Lower leg skin (tissue), 4 donors: ENCODE data around the gene PICALM. TPM values are rescaled to one million over a fixed set of nuclear protein-coding genes. Genes with fewer than 3 reads are reported as not detected.
"Not testable (repeated sequence)": the region's sequence is repeated elsewhere in the genome, so short reads cannot be mapped to it uniquely, and the experiment has no call there.

ENCODE experiments used
- DNase-seq, 2 donors: peaks; one replicate each; pipeline ENCODE4 v3.0.0-alpha.2; 2019; ENCODE audit warnings: low spot score in 2 of 2
- H3K4me3 ChIP-seq: fragments of 200-600 bp; sonication (generic); 2 replicates; pipeline ENCODE4 v1.5.1; 2017; ENCODE audit warnings: mild to moderate bottlenecking, low read depth; ENCODE audit not compliant: poor library complexity, severe bottlenecking
- POLR2A ChIP-seq, 2 donors: fragments of 450-650 bp; IDR thresholded peaks; one replicate each; pipeline ENCODE4 v1.6.1; 2016 to 2017; ENCODE audit warnings: antibody characterized with exemption in 2 of 2, mild to moderate bottlenecking in 1 of 2, moderate library complexity in 1 of 2
- WGBS, 2 donors: methylation state at CpG; one replicate each; pipeline ENCODE4 v1.1.5; 2018; 5-methylcytosine and 5-hydroxymethylcytosine counted together
- intact Hi-C: fragments of 100-400 bp; cut with DNase I; formaldehyde crosslinking; loops from one replicate; pipeline ENCODE4 v1.15.0; 2023; ENCODE audit warnings: low total_unique reads
- total RNA-seq, 4 donors: library from RNA; depleted of rRNA; stranded (reverse); fragments of >200 nt; gene quantifications; one replicate each; pipeline ENCODE4 v1.1.0, GENCODE V29; 2016
- TF ChIP-seq, protein P1 (sequence below), 3 donors: fragments of 450-650 bp; IDR thresholded peaks; one replicate each; pipeline ENCODE4 v1.5.1; 2016; ENCODE audit warnings: antibody characterized with exemption in 3 of 3, mild to moderate bottlenecking in 3 of 3, moderate library complexity in 2 of 3

PICALM gene
- total RNA-seq, 4 donors from 2014 or later, result 158 to 198 (median 178) TPM

DNA sequence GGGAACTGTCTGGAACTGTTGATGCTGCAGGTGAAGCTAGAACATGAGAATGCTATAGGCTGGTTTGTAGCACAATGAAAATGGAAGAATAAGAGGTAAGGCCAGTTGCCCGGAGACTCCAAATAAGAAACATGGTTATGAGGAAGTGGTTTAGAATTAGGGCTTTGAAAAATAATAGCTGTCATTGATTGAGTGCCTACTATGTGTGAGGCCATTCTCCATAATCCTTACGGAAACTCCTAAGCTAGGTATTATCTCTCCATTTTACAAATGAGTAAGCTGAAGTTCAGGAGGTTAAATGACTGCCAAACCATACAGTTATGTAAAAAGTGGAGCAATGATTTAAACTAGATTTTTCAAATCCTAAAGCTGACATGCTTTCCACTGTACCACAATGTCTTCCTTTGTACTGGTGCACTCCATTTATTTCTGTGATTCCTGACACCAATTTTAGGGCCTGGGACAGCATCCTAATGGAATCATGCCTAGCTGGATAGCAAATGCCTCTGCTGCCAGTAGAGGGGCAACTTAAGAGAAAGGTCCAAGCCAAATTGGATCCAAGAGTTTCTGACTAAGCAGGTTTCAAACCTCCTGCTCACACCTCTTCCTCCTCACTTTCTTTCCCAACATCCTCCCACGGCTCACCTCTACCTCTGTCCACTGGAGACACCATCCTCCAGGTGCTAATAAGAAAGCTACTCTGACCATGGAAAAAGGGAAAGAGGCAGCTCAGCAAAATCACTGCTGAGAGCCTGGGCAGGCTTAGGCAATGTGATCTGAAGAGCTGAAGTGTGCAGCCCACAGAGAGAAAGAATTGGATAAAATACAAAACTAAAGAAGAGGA is 46.9 kb upstream of the PICALM start:
- no peak for DNase-seq
- TF ChIP-seq POLR2A (IDR thresholded peaks at IDR 0.05), result no peak
- TF ChIP-seq, protein P1, sequence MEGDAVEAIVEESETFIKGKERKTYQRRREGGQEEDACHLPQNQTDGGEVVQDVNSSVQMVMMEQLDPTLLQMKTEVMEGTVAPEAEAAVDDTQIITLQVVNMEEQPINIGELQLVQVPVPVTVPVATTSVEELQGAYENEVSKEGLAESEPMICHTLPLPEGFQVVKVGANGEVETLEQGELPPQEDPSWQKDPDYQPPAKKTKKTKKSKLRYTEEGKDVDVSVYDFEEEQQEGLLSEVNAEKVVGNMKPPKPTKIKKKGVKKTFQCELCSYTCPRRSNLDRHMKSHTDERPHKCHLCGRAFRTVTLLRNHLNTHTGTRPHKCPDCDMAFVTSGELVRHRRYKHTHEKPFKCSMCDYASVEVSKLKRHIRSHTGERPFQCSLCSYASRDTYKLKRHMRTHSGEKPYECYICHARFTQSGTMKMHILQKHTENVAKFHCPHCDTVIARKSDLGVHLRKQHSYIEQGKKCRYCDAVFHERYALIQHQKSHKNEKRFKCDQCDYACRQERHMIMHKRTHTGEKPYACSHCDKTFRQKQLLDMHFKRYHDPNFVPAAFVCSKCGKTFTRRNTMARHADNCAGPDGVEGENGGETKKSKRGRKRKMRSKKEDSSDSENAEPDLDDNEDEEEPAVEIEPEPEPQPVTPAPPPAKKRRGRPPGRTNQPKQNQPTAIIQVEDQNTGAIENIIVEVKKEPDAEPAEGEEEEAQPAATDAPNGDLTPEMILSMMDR (IDR thresholded peaks at IDR 0.05), result no peak
- 70 to 74% methylated on average over 3 of the region's 3 CpGs for WGBS, 2 donors
- no peak overlapping the region for H3K4me3 ChIP-seq
- intact Hi-C loops, result no loop called here

DNA sequence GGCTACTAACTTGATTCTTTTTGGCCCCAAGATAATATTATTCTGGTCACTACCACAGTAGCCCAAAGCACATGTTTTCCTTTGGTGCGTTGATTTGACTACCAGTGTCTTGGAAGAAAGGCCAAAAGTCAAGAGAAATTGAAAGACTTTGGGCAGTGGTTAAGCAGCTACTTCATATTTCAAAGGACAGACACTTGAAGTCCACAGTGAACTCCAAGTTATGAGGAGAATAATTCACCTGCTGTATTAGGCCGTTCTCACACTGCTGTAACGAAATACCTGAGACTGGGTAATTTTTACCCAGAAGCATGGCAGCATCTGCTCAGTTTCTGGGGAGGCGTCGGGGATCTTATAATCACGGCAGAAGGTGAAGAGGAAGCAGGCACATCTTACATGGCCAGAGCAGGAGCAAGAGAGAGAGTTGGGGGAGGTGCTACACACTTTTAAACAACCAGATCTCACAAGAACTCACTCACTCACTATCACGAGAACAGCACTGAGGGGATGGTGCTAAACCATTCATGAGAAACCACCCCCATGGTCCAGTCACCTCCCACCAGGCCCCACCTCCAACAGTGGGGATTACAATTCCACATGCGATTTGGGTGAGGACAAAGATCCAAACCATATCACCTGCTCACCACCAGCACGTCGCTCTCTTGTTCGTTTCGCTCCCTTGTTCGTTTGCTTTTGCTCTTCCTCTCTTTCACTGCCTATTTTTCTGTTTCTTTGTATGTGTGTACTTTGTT is 40.2 kb upstream of the PICALM start:
- no peak for DNase-seq
- H3K4me3 ChIP-seq, result no peak overlapping the region
- WGBS, 2 donors, result 89 to 96% methylated on average over 13 of the region's 13 CpGs
- TF ChIP-seq, protein P1 (IDR thresholded peaks at IDR 0.05), result no peak
- TF ChIP-seq POLR2A (IDR thresholded peaks at IDR 0.05), result no peak
- intact Hi-C loops, result no loop called here

DNA sequence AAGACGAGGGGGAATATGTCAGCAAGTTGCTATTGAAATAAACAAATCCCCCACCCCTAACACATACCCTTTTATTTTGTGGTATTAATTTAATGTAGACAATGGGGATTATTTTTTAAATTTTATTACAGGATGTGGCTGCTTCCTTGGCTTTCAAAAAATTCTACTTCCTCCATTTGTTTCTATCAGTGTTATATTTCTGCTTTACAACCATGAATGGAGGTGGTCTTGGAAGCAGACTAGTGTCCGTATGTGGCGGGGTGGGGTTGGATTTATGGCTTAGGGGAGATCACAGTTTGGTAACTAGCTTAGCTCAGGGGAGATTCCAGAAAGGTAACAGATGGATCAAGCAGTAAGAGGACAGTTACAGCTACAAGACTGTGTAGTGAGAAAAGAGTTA is 39.3 kb upstream of the PICALM start:
- intact Hi-C loops, result no loop called here
- no peak for DNase-seq
- no peak overlapping the region for H3K4me3 ChIP-seq
- no peak for TF ChIP-seq POLR2A (IDR thresholded peaks at IDR 0.05)
- TF ChIP-seq, protein P1 (IDR thresholded peaks at IDR 0.05), result no peak
- 68 to 69% methylated on average over 3 of the region's 3 CpGs for WGBS, 2 donors

DNA sequence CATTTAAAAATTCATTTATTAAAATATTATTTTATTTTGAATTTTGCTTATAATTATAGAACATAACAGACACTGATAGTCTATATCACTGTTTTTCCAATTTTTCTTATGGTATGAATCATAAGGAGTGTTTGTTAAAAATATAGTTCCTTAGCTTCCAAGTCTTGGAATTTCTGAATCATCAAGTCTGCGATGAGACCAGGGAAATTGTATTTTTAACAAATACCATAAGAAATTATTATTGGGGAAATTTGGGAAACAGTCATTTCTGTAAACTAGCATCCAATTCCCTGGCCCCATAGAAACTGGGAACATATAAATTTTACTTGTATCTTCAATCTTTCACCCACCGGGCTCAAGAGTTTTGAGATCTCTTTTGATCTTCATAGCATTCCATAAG is 38.0 kb upstream of the PICALM start:
- TF ChIP-seq, protein P1 (IDR thresholded peaks at IDR 0.05), result no peak
- TF ChIP-seq POLR2A (IDR thresholded peaks at IDR 0.05), result no peak
- no peak for DNase-seq
- 62 to 75% methylated on average over 2 of the region's 2 CpGs for WGBS, 2 donors
- no peak overlapping the region for H3K4me3 ChIP-seq
- intact Hi-C loops, result no loop called here

DNA sequence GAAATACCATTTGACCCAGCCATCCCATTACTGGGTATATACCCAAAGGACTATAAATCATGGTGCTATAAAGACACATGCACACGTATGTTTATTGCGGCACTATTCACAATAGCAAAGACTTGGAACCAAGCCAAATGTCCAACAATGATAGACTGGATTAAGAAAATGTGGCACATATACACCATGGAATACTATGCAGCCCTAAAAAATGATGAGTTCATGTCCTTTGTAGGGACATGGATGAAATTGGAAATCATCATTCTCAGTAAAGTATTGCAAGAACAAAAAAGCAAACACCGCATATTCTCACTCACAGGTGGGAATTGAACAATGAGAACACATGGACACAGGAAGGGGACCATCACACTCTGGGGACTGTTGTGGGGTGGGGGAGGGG is 37.1 kb upstream of the PICALM start:
- 92% methylated on average over 3 of the region's 3 CpGs for WGBS, 2 donors
- DNase-seq, intact Hi-C loops, H3K4me3 ChIP-seq: not testable (repeated sequence)

- WGBS, 2 donors, result no CpG with 5 or more reads among the region's 2 CpGs
- intact Hi-C loops, result not testable (repeated sequence)
These were observed 36.7 kb upstream of the PICALM start for GRCh38 chr11:86105601-86106000.

More at GRCh38 chr11:86105601-86106000, 36.7 kb upstream of the PICALM start:
- not testable (repeated sequence) for H3K4me3 ChIP-seq, DNase-seq
